Activated CD8-positive, alpha-beta memory T cell treated with anti-CD3 and anti-CD28 coated beads, Interleukin-2, amount 10 ng/mL, durations not matched to agents 7 days and 5 days (primary cell): ENCODE measurements around the gene MBTPS1. TPM values are rescaled to one million over a fixed set of nuclear protein-coding genes. Genes with fewer than 3 reads are reported as not detected.

Source experiments
- ATAC-seq: fragments of 150-1000 bp; cut with Tn5 transposase; one replicate; pipeline ENCODE4 v1.10.0; 2021; ENCODE audit warnings: moderate library complexity
- CTCF ChIA-PET: fragments of 350-600 bp; sonication (Branson Sonifier 250); formaldehyde crosslinking; loops from one replicate; lab custom pipeline; 2021; ENCODE audit warnings: antibody characterized with exemption; lab: Charles Lee
- DNase-seq: peaks from one replicate; pipeline ENCODE4 v3.0.0-alpha.2; 2020
- H3K27ac Mint-ChIP-seq: one replicate; pipeline ENCODE4 v1.8.0; 2021; ENCODE audit warnings: mild to moderate bottlenecking, mixed read lengths
- H3K27me3 Mint-ChIP-seq: one replicate; pipeline ENCODE4 v1.8.0; 2021; ENCODE audit warnings: mixed read lengths
- H3K36me3 Mint-ChIP-seq: one replicate; pipeline ENCODE4 v1.8.0; 2021; ENCODE audit warnings: mild to moderate bottlenecking, mixed read lengths
- H3K4me1 Mint-ChIP-seq: one replicate; pipeline ENCODE4 v1.8.0; 2021; ENCODE audit warnings: mixed read lengths
- H3K4me3 Mint-ChIP-seq: one replicate; pipeline ENCODE4 v1.8.0; 2021; ENCODE audit warnings: mild to moderate bottlenecking, moderate library complexity, mixed read lengths
- H3K9me3 Mint-ChIP-seq: one replicate; pipeline ENCODE4 v1.8.0; 2022; ENCODE audit warnings: low read depth, mixed read lengths
- total RNA-seq, 2 experiments: library from RNA; stranded (reverse); gene quantifications; one replicate each; pipeline ENCODE4 v1.2.3, GENCODE V29; 2021

MBTPS1 gene
- total RNA-seq, 2 experiments from 2014 or later = 56.1 to 57.8 TPM

DNA sequence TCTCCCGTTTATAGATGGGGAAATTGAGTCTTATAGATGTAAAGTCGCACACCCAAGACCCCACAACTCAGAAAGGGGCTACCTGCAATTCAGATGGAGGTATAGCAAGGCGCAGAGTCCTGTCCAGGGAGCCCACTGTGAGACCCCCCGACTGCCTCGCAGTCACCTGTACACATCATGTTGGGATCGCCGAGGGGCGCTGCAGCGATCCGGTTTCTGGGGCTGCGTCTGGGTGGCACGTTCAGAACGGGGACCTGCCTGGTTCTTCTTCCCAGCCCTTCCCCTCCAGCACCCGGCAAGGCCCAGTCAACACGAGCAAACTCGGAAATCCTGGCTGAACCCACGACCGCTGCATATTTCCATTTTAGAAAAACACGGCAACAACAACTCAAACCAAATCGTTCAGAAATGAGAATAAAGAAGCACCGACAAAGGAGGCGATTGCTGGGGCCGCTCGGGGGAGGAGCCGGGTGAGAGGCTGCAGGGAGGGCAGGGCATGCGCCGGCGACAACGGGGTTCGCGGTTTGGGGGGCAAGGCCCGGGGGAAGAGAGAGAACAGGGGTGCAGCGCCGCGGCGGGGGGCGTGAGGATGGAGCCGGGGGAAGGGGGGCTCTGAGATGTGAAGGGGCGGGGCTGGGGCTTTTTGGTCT lies 27.6 kb upstream of the MBTPS1 start:
- CTCF ChIA-PET = interaction anchor here (0.7 to 3.1 kb wide), 7 partner anchors 12 to 60 kb away, joined by 3 to 13 read pairs (median 5); partner anchors contain the start of genes MBTPS1 and TAF1C
- peaks cover 3% of the 10 kb centered on the region for H3K36me3 Mint-ChIP-seq
- H3K4me3 Mint-ChIP-seq = peak overlapping the region; percentile 90
- no peaks in the 10 kb centered on the region for H3K9me3 Mint-ChIP-seq
- peaks cover 19% of the 10 kb centered on the region for H3K4me1 Mint-ChIP-seq
- DNase-seq = peak; percentile 70
- H3K27me3 Mint-ChIP-seq = peaks cover 9% of the 10 kb centered on the region
- H3K27ac Mint-ChIP-seq = peak overlapping the region; percentile 86
- ATAC-seq = peak; percentile 64

DNA sequence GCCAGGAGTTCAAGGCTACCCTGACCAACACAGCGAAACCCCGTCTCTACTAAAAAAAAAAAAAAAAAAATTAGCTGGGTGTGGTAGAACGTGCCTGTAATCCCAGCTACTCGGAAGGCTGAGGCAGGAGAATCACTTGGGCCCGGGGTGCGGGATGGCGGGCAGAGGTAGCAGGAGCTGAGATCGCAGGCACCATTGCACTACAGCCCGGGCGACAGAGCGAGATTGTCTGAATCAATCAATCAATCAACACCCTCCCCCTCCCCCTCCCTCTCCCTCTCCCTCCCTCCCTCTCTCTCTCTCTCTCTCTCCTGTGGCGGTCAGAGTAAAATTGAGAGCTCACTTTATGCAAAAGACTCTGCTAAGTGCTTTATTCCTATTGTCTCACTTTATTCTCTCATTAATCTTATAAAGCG lies 27.1 kb upstream of the MBTPS1 start:
- DNase-seq (no peak), ATAC-seq (no peak)
- H3K27ac Mint-ChIP-seq = peak overlapping the region; percentile 86
- CTCF ChIA-PET = interaction anchor here (1.7 to 3.1 kb wide), 2 partner anchors 43 to 59 kb away, joined by 5 to 13 read pairs; partner anchors contain the start of gene TAF1C
- H3K36me3 Mint-ChIP-seq = peaks cover 4% of the 10 kb centered on the region
- peak overlapping the region; percentile 90 for H3K4me3 Mint-ChIP-seq
- no peaks in the 10 kb centered on the region for H3K9me3 Mint-ChIP-seq
- peaks cover 9% of the 10 kb centered on the region for H3K27me3 Mint-ChIP-seq
- peaks cover 25% of the 10 kb centered on the region for H3K4me1 Mint-ChIP-seq

DNA sequence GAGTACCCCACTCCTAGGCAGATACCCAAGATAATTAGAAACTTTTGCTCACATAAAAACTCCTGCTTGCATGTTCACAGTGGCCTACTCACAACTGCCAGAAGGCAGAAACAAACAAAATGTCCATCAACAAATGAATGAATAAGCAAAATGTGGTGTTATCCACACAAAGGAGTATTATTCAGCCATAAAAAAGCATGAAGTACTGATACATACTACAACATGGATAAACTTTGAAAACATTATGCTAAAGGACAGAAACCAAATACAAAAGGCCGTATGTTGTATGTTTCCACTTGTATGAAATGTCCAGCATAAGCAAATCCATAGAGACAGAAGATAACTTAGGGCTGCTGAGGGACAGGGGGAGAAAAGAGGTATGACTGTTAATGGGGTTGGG lies 26.3 kb upstream of the MBTPS1 start:
- Mint-ChIP-seq H3K27me3 (peaks cover 7% of the 10 kb centered on the region), H3K36me3 (peaks cover 4% of the 10 kb centered on the region), H3K9me3 (no peaks in the 10 kb centered on the region), H3K4me3 (peak overlapping the region; percentile 8), H3K27ac (no peak overlapping the region), H3K4me1 (peaks cover 30% of the 10 kb centered on the region)
- no peak for ATAC-seq
- CTCF ChIA-PET = interaction anchor here (1.1 to 3.1 kb wide), 4 partner anchors 26 to 58 kb away, joined by 3 to 13 read pairs (median 4); partner anchors contain the start of genes MBTPS1 and TAF1C
- no peak for DNase-seq

DNA sequence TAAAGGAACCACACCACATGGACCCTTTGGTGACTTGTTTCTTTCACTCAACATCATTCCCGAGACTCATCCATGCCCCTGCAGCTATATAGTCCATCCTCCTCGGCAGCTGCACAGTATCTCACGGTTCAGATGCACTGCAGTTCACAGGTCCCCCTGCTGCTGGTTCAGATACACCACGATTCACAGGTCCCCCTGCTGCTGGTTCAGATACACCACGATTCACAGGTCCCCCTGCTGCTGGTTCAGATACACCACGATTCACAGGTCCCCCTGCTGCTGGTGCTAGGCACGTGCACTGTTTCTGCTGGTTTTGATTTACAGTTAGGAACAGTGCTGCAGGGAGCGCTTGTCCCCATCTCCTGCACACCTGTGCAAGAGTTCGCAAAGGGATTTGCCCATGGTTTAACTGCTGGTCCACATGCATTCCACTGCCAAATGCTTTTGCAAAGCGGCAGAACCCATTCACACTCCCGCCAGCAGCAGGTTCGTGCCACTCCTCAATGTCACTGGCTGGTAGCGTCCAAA lies 24.5 kb upstream of the MBTPS1 start:
- DNase-seq (peak; percentile 54), ATAC-seq (no peak)
- Mint-ChIP-seq H3K27me3 (no peaks in the 10 kb centered on the region), H3K4me1 (peaks cover 33% of the 10 kb centered on the region), H3K4me3 (no peak overlapping the region), H3K27ac (no peak overlapping the region), H3K36me3 (peaks cover 4% of the 10 kb centered on the region), H3K9me3 (no peaks in the 10 kb centered on the region)
- CTCF ChIA-PET = interaction anchor here (0.9 to 3.2 kb wide), 6 partner anchors 9 to 574 kb away, joined by 3 to 14 read pairs (median 3); partner anchors contain the start of gene TAF1C

DNA sequence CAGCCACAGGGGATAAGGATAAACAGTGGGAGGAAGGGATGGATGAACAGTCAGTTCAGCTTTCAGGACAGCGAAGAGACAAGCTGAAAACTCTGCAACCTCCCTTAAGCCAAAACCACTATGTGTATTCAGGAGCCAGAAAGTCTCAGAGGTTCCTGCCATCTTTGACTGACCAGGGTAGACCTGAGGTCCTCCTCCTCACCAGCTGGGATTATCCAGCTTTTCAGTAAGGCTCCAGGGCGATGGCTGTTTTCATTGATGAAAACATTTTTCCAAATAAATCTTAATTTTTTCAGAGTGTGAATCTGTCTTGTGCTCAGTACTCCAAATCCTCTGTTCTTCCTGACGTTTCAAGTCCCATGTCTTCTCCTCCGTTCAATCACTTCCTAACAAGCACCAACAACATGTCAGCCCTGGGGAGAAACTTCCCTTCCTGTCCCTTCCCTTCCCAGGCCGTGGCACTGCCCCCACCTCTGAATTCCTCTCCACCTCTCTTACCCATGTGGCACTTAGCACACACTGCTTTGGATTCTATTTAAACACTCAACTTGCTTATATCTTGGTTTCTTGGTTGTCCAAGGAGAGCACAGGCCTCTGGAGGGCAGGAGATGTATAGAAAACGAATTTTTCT lies 23.0 kb upstream of the MBTPS1 start:
- H3K9me3 Mint-ChIP-seq = no peaks in the 10 kb centered on the region
- H3K36me3 Mint-ChIP-seq = peaks cover 4% of the 10 kb centered on the region
- peaks cover 33% of the 10 kb centered on the region for H3K4me1 Mint-ChIP-seq
- no peak for ATAC-seq
- no peak overlapping the region for H3K27ac Mint-ChIP-seq
- DNase-seq = no peak
- H3K27me3 Mint-ChIP-seq = no peaks in the 10 kb centered on the region
- no peak overlapping the region for H3K4me3 Mint-ChIP-seq
- CTCF ChIA-PET = interaction anchor here (3.2 to 4.8 kb wide), 2 partner anchors 23 to 48 kb away, joined by 14 to 17 read pairs; partner anchors contain the start of genes MBTPS1 and TAF1C

DNA sequence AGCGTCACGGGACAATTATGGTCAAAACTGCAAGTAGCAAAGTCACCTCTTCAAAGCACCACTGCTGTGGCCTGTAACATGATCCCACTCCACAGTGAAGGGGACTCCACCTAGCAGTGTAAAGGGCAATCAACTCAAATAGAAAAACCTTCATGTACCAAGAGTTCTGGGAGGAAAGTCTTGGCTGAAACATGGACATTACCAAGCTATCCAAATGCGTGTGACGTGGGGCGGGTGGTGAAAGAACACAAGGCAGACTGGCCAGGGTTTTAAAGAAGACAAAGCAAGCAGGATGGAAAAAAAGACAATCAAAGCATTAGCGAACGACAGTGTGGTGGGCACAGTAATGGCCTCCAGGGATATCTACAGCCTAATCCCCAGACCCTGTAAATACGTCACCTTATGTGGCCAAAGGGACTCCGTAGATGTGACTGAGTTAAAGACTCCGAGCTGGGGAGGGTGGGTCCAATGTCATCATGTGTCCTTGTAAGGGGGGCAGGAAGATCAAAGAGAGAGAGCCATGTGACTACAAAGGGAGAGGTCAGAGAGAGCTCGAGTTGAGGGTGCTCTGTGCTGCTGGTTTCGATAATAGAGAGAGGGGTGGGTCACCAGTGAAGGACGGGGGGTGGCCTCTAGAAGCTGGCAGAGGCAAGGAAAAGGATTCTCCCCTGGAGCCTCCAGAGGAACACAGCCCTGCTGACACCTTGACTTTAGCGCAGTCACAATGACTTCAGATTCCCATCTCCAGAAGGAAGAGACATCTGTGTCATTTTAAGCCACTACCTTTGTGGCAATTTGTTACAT lies 22.3 kb upstream of the MBTPS1 start:
- DNase-seq = peak; percentile 72
- peaks cover 28% of the 10 kb centered on the region for H3K4me1 Mint-ChIP-seq
- CTCF ChIA-PET = interaction anchor here (3.2 to 4.8 kb wide), 2 partner anchors 22 to 49 kb away, joined by 14 to 17 read pairs; partner anchors contain the start of genes MBTPS1 and TAF1C
- no peaks in the 10 kb centered on the region for H3K9me3 Mint-ChIP-seq
- peaks cover 4% of the 10 kb centered on the region for H3K36me3 Mint-ChIP-seq
- H3K4me3 Mint-ChIP-seq = peak overlapping the region; percentile 11
- no peaks in the 10 kb centered on the region for H3K27me3 Mint-ChIP-seq
- ATAC-seq = peak; percentile 91
- peak overlapping the region; percentile 76 for H3K27ac Mint-ChIP-seq

DNA sequence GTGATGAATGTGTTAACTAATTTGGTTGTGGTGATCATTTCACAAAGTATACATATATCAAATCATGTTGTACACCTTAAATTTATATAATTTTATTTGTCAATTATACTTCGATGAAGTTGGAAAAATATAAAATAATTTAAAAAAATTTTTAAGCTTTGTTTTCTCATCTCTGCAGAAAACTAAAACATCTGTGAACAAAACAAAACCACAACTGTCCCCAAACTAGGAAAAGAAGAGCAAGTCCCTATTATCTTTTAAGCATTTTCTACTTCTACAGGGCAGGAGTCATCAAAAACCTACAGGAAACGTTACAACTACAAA lies 21.7 kb upstream of the MBTPS1 start:
- CTCF ChIA-PET = interaction anchor here (3.2 to 4.8 kb wide), 2 partner anchors 21 to 49 kb away, joined by 14 to 17 read pairs; partner anchors contain the start of genes MBTPS1 and TAF1C
- H3K27me3 Mint-ChIP-seq = no peaks in the 10 kb centered on the region
- no peak overlapping the region for H3K4me3 Mint-ChIP-seq
- DNase-seq = no peak
- peak overlapping the region; percentile 76 for H3K27ac Mint-ChIP-seq
- H3K36me3 Mint-ChIP-seq = peaks cover 4% of the 10 kb centered on the region
- no peaks in the 10 kb centered on the region for H3K9me3 Mint-ChIP-seq
- no peak for ATAC-seq
- peaks cover 26% of the 10 kb centered on the region for H3K4me1 Mint-ChIP-seq

DNA sequence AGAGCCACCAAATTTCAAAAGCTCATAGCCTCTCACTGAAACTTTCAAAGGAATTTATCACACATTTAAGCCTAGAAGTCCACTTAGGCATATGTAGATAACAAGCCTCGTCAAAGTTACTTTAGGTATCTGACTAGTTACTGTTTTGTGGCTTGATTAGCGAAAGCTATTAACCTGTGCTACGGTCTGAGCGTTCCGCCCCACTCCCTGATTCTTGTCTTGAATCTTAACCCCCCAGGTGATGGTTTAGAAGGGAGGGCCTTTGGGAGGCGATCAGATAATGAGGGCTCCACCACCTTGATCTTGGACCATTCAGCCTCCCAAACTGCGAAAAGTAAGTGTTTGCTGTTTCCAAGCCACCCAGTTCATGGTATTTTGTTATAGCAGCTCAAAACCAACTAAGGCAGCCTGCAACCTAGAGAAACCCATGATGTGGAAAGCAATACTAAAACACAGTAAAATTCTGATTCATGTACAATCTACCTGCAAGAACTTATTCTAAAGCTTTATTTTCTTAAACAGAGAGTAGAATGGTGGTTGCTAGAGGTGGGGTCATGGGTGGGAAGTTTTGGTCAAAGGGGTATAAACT lies 21.1 kb upstream of the MBTPS1 start:
- no peak overlapping the region for H3K4me3 Mint-ChIP-seq
- H3K27me3 Mint-ChIP-seq = no peaks in the 10 kb centered on the region
- H3K4me1 Mint-ChIP-seq = peaks cover 26% of the 10 kb centered on the region
- H3K9me3 Mint-ChIP-seq = no peaks in the 10 kb centered on the region
- no peak overlapping the region for H3K27ac Mint-ChIP-seq
- peaks cover 4% of the 10 kb centered on the region for H3K36me3 Mint-ChIP-seq
- CTCF ChIA-PET = interaction anchor here (3.2 to 4.8 kb wide), 2 partner anchors 21 to 50 kb away, joined by 14 to 17 read pairs; partner anchors contain the start of genes MBTPS1 and TAF1C
- no peak for DNase-seq
- ATAC-seq = no peak

DNA sequence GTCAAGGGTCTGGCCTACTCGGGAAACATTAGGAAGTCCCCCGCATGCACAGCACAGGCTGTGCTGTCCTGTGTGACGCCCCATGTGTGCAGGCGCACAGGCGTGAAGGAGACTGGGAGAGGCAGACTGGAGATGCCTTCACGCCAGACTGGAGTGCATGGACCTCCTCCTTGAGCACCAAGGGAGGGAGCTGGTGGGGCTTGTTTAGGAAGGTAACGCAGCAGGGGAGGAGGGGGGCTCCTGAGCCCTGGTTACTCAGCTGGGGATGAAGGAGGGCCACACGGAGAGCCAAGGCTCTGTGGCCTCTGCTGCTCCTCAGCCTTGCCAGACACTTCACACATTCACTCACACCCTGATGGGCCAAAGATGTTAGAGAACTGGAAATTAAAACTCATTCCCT lies 20.5 kb upstream of the MBTPS1 start:
- CTCF ChIA-PET = interaction anchor here (4.8 kb wide), 1 partner anchor 20 kb away, joined by 17 read pairs; the partner anchor contains the start of gene MBTPS1
- ATAC-seq (no peak), DNase-seq (no peak)
- H3K4me3 Mint-ChIP-seq = no peak overlapping the region
- H3K36me3 Mint-ChIP-seq = peaks cover 4% of the 10 kb centered on the region
- no peaks in the 10 kb centered on the region for H3K27me3 Mint-ChIP-seq
- peaks cover 26% of the 10 kb centered on the region for H3K4me1 Mint-ChIP-seq
- no peaks in the 10 kb centered on the region for H3K9me3 Mint-ChIP-seq
- no peak overlapping the region for H3K27ac Mint-ChIP-seq

DNA sequence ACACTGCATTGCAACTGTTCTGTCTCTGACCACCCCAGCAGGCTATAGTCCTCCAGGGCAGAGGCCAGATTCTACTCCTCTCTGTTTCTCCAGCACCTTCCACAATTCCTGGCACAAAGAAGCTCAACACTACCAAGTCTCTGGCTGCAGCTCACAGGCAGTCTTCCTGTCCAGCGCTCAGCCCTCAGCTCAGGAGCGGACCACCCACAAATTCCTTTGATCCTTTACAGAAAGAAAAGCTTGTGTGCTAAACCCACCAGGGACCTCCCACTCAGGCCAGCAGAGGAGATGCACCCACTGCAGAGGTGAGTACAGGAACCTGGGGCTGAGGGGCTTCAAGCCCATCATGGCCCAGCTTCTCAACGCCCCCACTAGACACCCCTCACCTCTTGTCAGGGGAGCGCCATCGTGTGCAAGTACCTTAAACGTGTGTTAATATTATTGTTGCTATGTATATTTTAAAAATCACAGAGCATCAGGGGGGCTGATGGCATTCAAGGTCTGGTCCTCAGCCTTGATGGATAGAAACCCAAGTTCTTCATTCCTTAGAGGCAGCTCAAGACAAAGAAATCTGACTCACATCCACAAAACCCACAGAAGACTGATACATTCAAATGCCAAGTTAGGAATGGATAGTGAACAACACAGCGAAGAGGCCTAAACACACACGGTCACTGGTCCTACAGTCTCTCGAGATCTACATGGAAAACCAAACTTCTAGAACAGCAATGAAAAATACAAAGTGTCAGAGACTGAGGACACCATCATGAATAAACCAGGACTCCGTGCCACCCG lies 19.8 kb upstream of the MBTPS1 start:
- peaks cover 24% of the 10 kb centered on the region for H3K4me1 Mint-ChIP-seq
- H3K9me3 Mint-ChIP-seq = no peaks in the 10 kb centered on the region
- ATAC-seq (no peak), DNase-seq (no peak)
- no peaks in the 10 kb centered on the region for H3K27me3 Mint-ChIP-seq
- peaks cover 4% of the 10 kb centered on the region for H3K36me3 Mint-ChIP-seq
- CTCF ChIA-PET = interaction anchor here (4.8 kb wide), 1 partner anchor 19 kb away, joined by 17 read pairs; the partner anchor contains the start of gene MBTPS1
- H3K27ac Mint-ChIP-seq = no peak overlapping the region
- no peak overlapping the region for H3K4me3 Mint-ChIP-seq

DNA sequence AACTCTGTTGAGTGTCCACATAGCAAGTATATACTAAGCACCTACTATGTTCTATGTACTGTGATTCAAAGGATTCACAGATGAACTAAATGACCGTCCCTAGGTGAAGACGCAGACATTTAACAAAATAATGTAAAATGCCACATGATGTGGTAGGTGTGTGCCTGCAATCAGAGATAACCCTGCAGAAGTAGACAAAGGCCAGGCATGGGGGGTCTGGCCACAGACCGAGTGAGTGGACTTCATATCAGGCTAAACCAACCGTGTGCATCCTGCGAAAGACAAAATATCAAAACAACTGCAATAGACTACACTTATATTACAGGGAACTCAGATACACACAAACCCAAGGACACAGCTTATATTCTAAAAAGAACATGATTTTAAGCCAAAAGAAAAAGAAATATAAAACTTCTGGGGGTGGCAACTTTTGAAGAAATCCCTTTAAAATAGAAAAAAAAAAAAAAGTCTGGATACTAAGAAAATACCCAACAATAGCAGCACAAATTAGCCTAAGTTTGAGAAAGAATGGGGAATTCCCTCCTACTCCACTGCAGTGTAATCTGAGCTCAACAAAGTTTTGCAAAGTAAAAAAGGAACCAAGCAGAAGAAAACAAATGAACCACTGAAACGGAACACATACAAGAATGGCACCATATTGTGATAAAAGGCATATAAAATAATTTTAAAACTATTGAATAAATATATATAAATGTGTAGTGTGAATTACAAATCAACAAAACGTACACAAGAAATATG lies 16.0 kb upstream of the MBTPS1 start:
- DNase-seq = no peak
- Mint-ChIP-seq H3K36me3 (no peaks in the 10 kb centered on the region), H3K9me3 (no peaks in the 10 kb centered on the region), H3K27me3 (no peaks in the 10 kb centered on the region), H3K4me3 (no peak overlapping the region), H3K4me1 (no peaks in the 10 kb centered on the region), H3K27ac (no peak overlapping the region)
- CTCF ChIA-PET = interaction anchor here (0.6 to 2.3 kb wide), 5 partner anchors 9 to 115 kb away, joined by 3 to 6 read pairs (median 3); partner anchors contain the start of genes HSDL1 and TAF1C
- ATAC-seq = no peak
